ENCODE data around the gene KMT2E.
A peak's percentile ranks its signal among the peaks of the same experiment; 100 is the strongest.
"Not testable (repeated sequence)": the region's sequence is repeated elsewhere in the genome, so short reads cannot be mapped to it uniquely, and the experiment has no call there.

KMT2E gene

DNA sequence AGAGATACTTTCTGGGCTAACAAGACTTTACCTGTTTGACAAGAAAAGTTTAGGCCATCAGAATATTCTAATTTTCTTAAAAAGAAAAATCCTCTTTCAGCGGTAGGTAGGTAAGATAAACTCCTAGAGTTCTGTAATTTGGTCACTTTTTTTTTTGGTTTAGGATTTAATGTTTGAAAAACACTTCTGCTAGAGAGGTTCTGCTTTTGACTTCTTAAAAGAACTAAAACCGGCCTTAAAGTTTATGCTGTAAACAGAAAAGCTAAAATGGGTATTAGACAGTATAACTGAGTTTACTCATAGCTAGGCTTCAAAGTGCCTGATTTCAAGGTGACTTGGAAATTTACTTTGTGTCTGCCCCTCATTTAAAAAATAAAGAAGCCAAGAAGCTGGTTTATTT is 21.7 kb upstream of the KMT2E start:
- no peaks in the 10 kb centered on the region for H3K4me1 ChIP-seq (ENCODE audit: insufficient read depth, low read length)
- no peaks in the 10 kb centered on the region for H3K9me3 ChIP-seq (ENCODE audit: control insufficient read depth, insufficient read depth, low read length)
- no peak overlapping the region for H3K9ac ChIP-seq (ENCODE audit: low read depth, low read length)
- no peaks in the 10 kb centered on the region for H3K36me3 ChIP-seq (ENCODE audit: insufficient read depth, low read length)

- no peaks in the 10 kb centered on the region for H3K36me3 ChIP-seq (ENCODE audit: insufficient read depth, low read length)
- H3K4me1 ChIP-seq (ENCODE audit: insufficient read depth, low read length): no peaks in the 10 kb centered on the region
- no peaks in the 10 kb centered on the region for H3K9me3 ChIP-seq (ENCODE audit: control insufficient read depth, insufficient read depth, low read length)
- H3K9ac ChIP-seq (ENCODE audit: low read depth, low read length): no peak overlapping the region
Observed at GRCh38 chr7:104993217-104993862, 20.7 kb upstream of the KMT2E start.

DNA sequence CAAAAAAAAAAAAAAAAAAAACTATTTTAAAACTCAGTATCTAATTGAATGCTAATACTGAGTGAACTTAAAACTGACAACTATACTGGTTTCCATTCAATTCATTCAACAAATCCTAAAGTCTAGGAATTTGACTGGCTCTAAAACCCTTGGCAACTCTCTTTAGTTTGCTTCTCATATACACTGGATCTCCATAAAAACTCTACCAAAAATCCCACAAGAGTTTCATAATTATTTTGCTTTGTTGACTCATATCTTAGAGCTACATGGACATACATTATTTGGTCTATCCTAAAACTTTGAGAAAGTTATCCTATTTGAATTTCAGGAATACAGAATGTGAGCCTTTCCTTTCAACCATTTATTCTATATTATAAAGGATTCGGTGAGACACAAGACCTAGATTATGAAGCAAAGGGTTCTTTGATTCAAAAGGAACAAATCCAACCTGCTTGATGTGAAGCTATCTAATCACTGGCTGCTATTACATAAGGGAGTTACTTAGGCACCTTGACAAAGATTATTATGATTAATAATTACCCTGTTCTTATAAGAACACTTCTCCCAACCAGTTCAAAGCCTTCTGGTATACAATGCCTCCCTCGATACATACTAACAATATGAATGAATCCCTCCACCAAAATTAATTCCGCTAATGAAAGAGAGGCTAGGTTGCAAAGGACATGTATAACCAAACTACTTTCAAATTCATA is 15.8 kb upstream of the KMT2E start:
- no peaks in the 10 kb centered on the region for H3K36me3 ChIP-seq (ENCODE audit: insufficient read depth, low read length)
- peaks cover 11% of the 10 kb centered on the region for H3K4me1 ChIP-seq (ENCODE audit: insufficient read depth, low read length)
- H3K9ac ChIP-seq (ENCODE audit: low read depth, low read length): no peak overlapping the region
- H3K9me3 ChIP-seq (ENCODE audit: control insufficient read depth, insufficient read depth, low read length): no peaks in the 10 kb centered on the region

- H3K36me3 ChIP-seq (ENCODE audit: insufficient read depth, low read length): no peaks in the 10 kb centered on the region
Observed at GRCh38 chr7:105000200-105000599, 13.8 kb upstream of the KMT2E start.

DNA sequence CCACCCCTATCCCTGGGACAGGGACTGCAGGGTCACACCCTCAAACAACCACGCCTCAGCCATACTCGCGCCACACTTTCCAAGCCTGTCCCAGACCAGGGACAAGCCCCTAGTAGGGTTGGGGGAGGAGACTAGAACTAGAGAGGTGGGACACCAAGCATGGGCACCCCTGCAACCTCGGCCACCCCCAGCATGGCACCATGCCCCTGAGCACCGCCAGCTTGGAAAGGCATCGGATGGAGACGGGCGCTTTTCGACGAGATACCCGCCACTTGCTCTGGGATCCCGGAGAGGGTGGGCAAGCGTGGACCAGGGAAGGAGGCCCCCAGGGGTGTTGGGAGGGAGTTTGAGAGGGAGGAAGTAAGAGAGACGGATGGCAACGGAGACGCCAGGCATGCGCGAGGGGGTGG is 13.1 kb upstream of the KMT2E start:
- peaks cover 12% of the 10 kb centered on the region for H3K4me1 ChIP-seq (ENCODE audit: insufficient read depth, low read length)
- no peak overlapping the region for H3K9ac ChIP-seq (ENCODE audit: low read depth, low read length)
- H3K9me3 ChIP-seq (ENCODE audit: control insufficient read depth, insufficient read depth, low read length): no peaks in the 10 kb centered on the region
- no peaks in the 10 kb centered on the region for H3K36me3 ChIP-seq (ENCODE audit: insufficient read depth, low read length)

More at GRCh38 chr7:105000200-105000599, 13.8 kb upstream of the KMT2E start:
- Histone ChIP-seq H3K9ac (ENCODE audit: low read depth, low read length) (no peak overlapping the region), H3K9me3 (ENCODE audit: control insufficient read depth, insufficient read depth, low read length) (no peaks in the 10 kb centered on the region), H3K4me1 (ENCODE audit: insufficient read depth, low read length) (peaks cover 12% of the 10 kb centered on the region)

GRCh38 chr7:105001652-105002184 is 12.3 kb upstream of the KMT2E start:
- H3K9me3 ChIP-seq (ENCODE audit: control insufficient read depth, insufficient read depth, low read length): no peaks in the 10 kb centered on the region
- H3K4me1 ChIP-seq (ENCODE audit: insufficient read depth, low read length): peaks cover 12% of the 10 kb centered on the region
- H3K36me3 ChIP-seq (ENCODE audit: insufficient read depth, low read length): no peaks in the 10 kb centered on the region
- no peak overlapping the region for H3K9ac ChIP-seq (ENCODE audit: low read depth, low read length)

DNA sequence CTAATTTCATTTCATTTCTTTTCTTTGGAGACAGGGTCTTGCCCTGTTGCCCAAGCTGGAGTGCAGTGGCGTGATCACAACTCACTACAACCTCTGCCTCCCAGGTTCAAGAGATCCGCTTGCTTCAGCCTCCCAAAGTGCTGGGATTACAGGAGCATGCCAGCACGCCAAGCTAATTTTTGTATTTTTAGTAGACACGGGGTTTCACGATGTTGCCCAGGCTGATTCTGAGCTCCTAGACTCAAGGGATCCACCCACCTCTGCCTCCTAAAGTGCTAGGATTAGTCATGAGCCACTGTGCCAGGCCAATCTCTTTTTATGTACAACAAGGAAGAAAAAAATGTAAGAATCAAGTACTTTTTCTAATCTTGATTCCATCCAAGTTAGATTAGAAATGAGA is 10.7 kb upstream of the KMT2E start:
- Histone ChIP-seq H3K9ac (ENCODE audit: low read depth, low read length) (no peak overlapping the region), H3K4me1 (ENCODE audit: insufficient read depth, low read length) (peaks cover 12% of the 10 kb centered on the region), H3K36me3 (ENCODE audit: insufficient read depth, low read length) (no peaks in the 10 kb centered on the region), H3K9me3 (ENCODE audit: control insufficient read depth, insufficient read depth, low read length) (no peaks in the 10 kb centered on the region)

- peaks cover 12% of the 10 kb centered on the region for H3K4me1 ChIP-seq (ENCODE audit: insufficient read depth, low read length)
- H3K9ac ChIP-seq (ENCODE audit: low read depth, low read length): no peak overlapping the region
- no peaks in the 10 kb centered on the region for H3K36me3 ChIP-seq (ENCODE audit: insufficient read depth, low read length)
- H3K9me3 ChIP-seq (ENCODE audit: control insufficient read depth, insufficient read depth, low read length): no peaks in the 10 kb centered on the region
Observed at GRCh38 chr7:105003872-105004510, 10.0 kb upstream of the KMT2E start.

GRCh38 chr7:105005006-105005405 is 9.0 kb upstream of the KMT2E start:
- H3K9me3 ChIP-seq (ENCODE audit: control insufficient read depth, insufficient read depth, low read length); H3K36me3 ChIP-seq (ENCODE audit: insufficient read depth, low read length); H3K9ac ChIP-seq (ENCODE audit: low read depth, low read length): not testable (repeated sequence)
- peaks cover 18% of the 10 kb centered on the region for H3K4me1 ChIP-seq (ENCODE audit: insufficient read depth, low read length)

- H3K9ac ChIP-seq (ENCODE audit: low read depth, low read length); H3K36me3 ChIP-seq (ENCODE audit: insufficient read depth, low read length); H3K9me3 ChIP-seq (ENCODE audit: control insufficient read depth, insufficient read depth, low read length): not testable (repeated sequence)
- peaks cover 23% of the 10 kb centered on the region for H3K4me1 ChIP-seq (ENCODE audit: insufficient read depth, low read length)
Observed at GRCh38 chr7:105005486-105005885, 8.5 kb upstream of the KMT2E start.

- Histone ChIP-seq H3K36me3 (ENCODE audit: insufficient read depth, low read length) (no peaks in the 10 kb centered on the region), H3K9me3 (ENCODE audit: control insufficient read depth, insufficient read depth, low read length) (no peaks in the 10 kb centered on the region), H3K4me1 (ENCODE audit: insufficient read depth, low read length) (peaks cover 16% of the 10 kb centered on the region), H3K9ac (ENCODE audit: low read depth, low read length) (no peak overlapping the region)
Observed at GRCh38 chr7:105006367-105007136, 7.5 kb upstream of the KMT2E start.

GRCh38 chr7:105007298-105007697 is 6.7 kb upstream of the KMT2E start:
- no peaks in the 10 kb centered on the region for H3K36me3 ChIP-seq (ENCODE audit: insufficient read depth, low read length)
- no peaks in the 10 kb centered on the region for H3K9me3 ChIP-seq (ENCODE audit: control insufficient read depth, insufficient read depth, low read length)
- H3K9ac ChIP-seq (ENCODE audit: low read depth, low read length): no peak overlapping the region
- peaks cover 15% of the 10 kb centered on the region for H3K4me1 ChIP-seq (ENCODE audit: insufficient read depth, low read length)

DNA sequence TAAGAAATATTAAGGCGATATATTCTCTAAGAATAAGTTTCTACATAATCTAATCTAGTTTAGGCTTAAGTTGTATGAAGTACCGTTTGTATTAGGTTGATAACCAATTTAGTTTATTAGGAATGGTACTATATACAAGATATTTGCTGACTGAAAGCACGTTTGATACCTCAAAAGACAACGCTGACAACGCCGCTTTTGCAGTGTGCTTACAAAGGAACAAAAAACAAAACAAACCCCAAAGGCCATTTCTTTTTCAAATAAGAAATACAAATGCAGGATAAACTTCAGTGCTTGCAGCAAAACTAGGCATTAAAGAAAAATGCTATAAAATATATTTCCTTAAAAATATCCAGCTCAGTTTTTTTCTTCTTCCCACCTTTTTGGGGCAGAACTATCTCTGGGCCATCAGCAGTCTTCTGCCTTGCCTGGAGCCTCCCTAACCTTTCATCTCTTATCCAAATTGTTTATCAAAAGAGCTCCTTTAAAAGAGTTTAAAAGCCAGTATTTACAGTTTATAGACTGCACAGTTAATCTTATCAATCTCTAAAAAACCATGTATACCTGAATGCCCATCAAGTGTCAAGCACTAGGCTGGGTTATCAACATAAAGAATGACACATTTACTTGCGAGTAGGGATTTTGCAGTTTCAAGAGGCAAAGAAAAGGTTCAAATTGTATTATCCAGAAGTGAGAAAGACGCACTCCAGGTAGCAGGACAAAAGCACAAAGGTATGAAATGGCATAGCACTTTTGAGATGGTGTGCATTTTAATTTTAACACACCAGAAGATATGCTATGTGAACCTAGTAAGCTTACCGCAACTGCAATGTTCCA is 4.1 kb upstream of the KMT2E start:
- Histone ChIP-seq H3K36me3 (ENCODE audit: insufficient read depth, low read length) (no peaks in the 10 kb centered on the region), H3K9ac (ENCODE audit: low read depth, low read length) (peak overlapping the region; percentile 99; the same call in 1 of the 2 replicates), H3K9me3 (ENCODE audit: control insufficient read depth, insufficient read depth, low read length) (no peaks in the 10 kb centered on the region), H3K4me1 (ENCODE audit: insufficient read depth, low read length) (peaks cover 11% of the 10 kb centered on the region)

Measured in ES-I3 (cell line).